Testis (tissue), 2 donors: ENCODE data around the gene SGPP2.

Experiments used
- POLR2A ChIP-seq: fragments of 450-650 bp; IDR thresholded peaks from one replicate; pipeline ENCODE4 v1.6.1; 2017; ENCODE audit warnings: antibody characterized with exemption, mild to moderate bottlenecking, moderate library complexity
- TF ChIP-seq, protein P1 (sequence below), 3 experiments: fragments of 450-650 bp in 2 of 3; fragments of 200-600 bp in 1 of 3; sonication (generic) in 1 of 3; IDR thresholded peaks; one replicate each; pipeline ENCODE4 v1.5.1; 2016 to 2019; ENCODE audit warnings: antibody characterized with exemption in 3 of 3, mild to moderate bottlenecking in 2 of 3, moderate library complexity in 1 of 3

GRCh38 chr2:222499226-222499625 lies 74.9 kb downstream of the SGPP2 start:
- TF ChIP-seq POLR2A = no peak
- TF ChIP-seq, protein P1, sequence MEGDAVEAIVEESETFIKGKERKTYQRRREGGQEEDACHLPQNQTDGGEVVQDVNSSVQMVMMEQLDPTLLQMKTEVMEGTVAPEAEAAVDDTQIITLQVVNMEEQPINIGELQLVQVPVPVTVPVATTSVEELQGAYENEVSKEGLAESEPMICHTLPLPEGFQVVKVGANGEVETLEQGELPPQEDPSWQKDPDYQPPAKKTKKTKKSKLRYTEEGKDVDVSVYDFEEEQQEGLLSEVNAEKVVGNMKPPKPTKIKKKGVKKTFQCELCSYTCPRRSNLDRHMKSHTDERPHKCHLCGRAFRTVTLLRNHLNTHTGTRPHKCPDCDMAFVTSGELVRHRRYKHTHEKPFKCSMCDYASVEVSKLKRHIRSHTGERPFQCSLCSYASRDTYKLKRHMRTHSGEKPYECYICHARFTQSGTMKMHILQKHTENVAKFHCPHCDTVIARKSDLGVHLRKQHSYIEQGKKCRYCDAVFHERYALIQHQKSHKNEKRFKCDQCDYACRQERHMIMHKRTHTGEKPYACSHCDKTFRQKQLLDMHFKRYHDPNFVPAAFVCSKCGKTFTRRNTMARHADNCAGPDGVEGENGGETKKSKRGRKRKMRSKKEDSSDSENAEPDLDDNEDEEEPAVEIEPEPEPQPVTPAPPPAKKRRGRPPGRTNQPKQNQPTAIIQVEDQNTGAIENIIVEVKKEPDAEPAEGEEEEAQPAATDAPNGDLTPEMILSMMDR (IDR thresholded peaks at IDR 0.05) = no peak
